Measurements from ENCODE around the gene TRPM3. TPM values are rescaled to one million over a fixed set of nuclear protein-coding genes. Genes with fewer than 3 reads are reported as not detected.
A peak's percentile ranks its signal among the peaks of the same experiment; 100 is the strongest.

The TRPM3 gene
- total and polyA plus RNA-seq, 2 of the 8 experiments (the other 6 are each of a cell fraction or from before 2014, with no cell fraction given), result 2.4 to 10.9 TPM

- Histone ChIP-seq H4K91ac (replicated peaks; ENCODE audit: insufficient read length, low read length) (no peak overlapping the region), H3K23me2 (ENCODE audit: low read depth, low read length) (no peaks in the 10 kb centered on the region; the same call in 1 of the 2 replicates), H3K18ac (ENCODE audit: extremely low read depth, low read length) (no peak overlapping the region), H3K79me2 (ENCODE audit: control insufficient read depth in 1 of 2, insufficient read depth in 2 of 2, low read length in 2 of 2) (no peaks in the 10 kb centered on the region; a peak in 1 of 4 replicates), H2BK15ac (ENCODE audit: low read length) (no peak overlapping the region), H2AFZ (ENCODE audit: low read length) (no peak overlapping the region), H3K4ac (replicated peaks; ENCODE audit: insufficient read length, low read depth, low read length) (no peak overlapping the region), H4K20me1 (replicated peaks in 1 of 2; ENCODE audit: control insufficient read depth in 1 of 2, insufficient read depth in 2 of 2, low read length in 2 of 2) (no peaks in the 10 kb centered on the region), H3K4me1 (replicated peaks in 1 of 4; ENCODE audit: control insufficient read depth in 3 of 4, insufficient read depth in 4 of 4, low read length in 3 of 4) (peaks cover 0 to 5% (median 2%) of the 10 kb centered on the region in 4 experiments; a peak in 2 of 7 replicates), H3K23ac (ENCODE audit: insufficient read length) (no peak overlapping the region), H4K8ac (ENCODE audit: extremely low read depth, insufficient read depth, low read length) (no peak overlapping the region), H3K14ac (ENCODE audit: insufficient read length) (no peak overlapping the region), H2AK5ac (ENCODE audit: low read depth, low read length) (no peak overlapping the region), H3K56ac (replicated peaks; ENCODE audit: insufficient read length, low read depth, low read length) (no peak overlapping the region), H2BK20ac (ENCODE audit: low read length) (no peak overlapping the region), H3K79me1 (ENCODE audit: low read depth, low read length) (no peaks in the 10 kb centered on the region), H3K27ac (ENCODE audit: low read depth, low read length) (no peak overlapping the region), H2BK12ac (ENCODE audit: low read depth, low read length) (no peak overlapping the region), H3K4me3 (ENCODE audit: extremely low read depth in 1 of 4, insufficient read depth in 2 of 4, low read depth in 3 of 4, low read length in 4 of 4) (no peak overlapping the region), H3K36me3 (ENCODE audit: control insufficient read depth in 2 of 4, insufficient read depth in 4 of 4, low read length in 3 of 4) (no peaks in the 10 kb centered on the region), H3K9me3 (ENCODE audit: insufficient read depth in 2 of 2, low read depth in 1 of 2, low read length in 1 of 2) (no peaks in the 10 kb centered on the region), H4K5ac (ENCODE audit: insufficient read length, low read depth, low read length) (no peak overlapping the region), H3K27me3 (replicated peaks in 1 of 4; ENCODE audit: control insufficient read depth in 3 of 4, extremely low read depth in 1 of 4, insufficient read depth in 3 of 4, low read length in 3 of 4) (no peaks in the 10 kb centered on the region), H2BK120ac (replicated peaks; ENCODE audit: low read depth, low read length) (no peak overlapping the region), H3K4me2 (ENCODE audit: insufficient read depth in 1 of 2, low read depth in 2 of 2, low read length in 2 of 2) (no peak overlapping the region), H2BK5ac (ENCODE audit: low read depth, low read length) (no peak overlapping the region), H3K9ac (replicated peaks in 1 of 4; ENCODE audit: extremely low read depth in 1 of 4, low read depth in 3 of 4, low read length in 3 of 4) (no peak overlapping the region)
- POLR2A ChIA-PET (ENCODE audit: partially characterized antibody), result no interaction called here
- DNase-seq (ENCODE audit: low read depth in 1 of 2, low spot score in 2 of 2) (no peak), FAIRE-seq (no peak)
- WGBS, 2 experiments (ENCODE audit: extremely low coverage in 1 of 2, insufficient coverage in 1 of 2, insufficient read length in 1 of 2, insufficient replicate concordance in 2 of 2, low coverage in 1 of 2, low lambda C conversion rate in 2 of 2, missing lambda C conversion rate in 1 of 2), result 87% methylated on average over 2 of the region's 2 CpGs; no CpG with 5 or more reads in 1 of the 2 experiments
- peak; percentile 51; the same call in 1 of the 2 replicates for TF ChIP-seq MAFK (IDR thresholded peaks at IDR 0.05; ENCODE audit: low read depth, low read length)
- TF ChIP-seq KDM5A (IDR thresholded peaks at IDR 0.05; ENCODE audit: low read length), result no peak
- TF ChIP-seq ATF3 (IDR thresholded peaks at IDR 0.05; ENCODE audit: insufficient read depth, low read depth, low read length), result no peak
- no peak for TF ChIP-seq RFX5 (IDR thresholded peaks at IDR 0.05; ENCODE audit: borderline replicate concordance, low read depth, low read length)
- no peak for TF ChIP-seq HDAC6 (IDR thresholded peaks at IDR 0.05; ENCODE audit: low read depth, low read length)
- CTCF ChIA-PET (ENCODE audit: partially characterized antibody), result interaction anchor here (1.0 to 2.3 kb wide), 4 partner anchors 8 to 165 kb away, joined by 3 to 5 read pairs (median 4); no protein-coding TSS in a partner anchor
These were observed 314.5 kb downstream of the TRPM3 start for GRCh38 chr9:70806875-70807274.

All from H1 (cell line).